Measurements from ENCODE around the gene USP21.

- TF ChIP-seq CTCF (IDR thresholded peaks at IDR 0.05 in 2 of 3, conservative IDR thresholded peaks at IDR 0.05 in 1 of 3; ENCODE audit: insufficient read depth in 2 of 3, low read depth in 1 of 3, low read length in 3 of 3) (no peak), NFE2L1 (tag; IDR thresholded peaks at IDR 0.05; ENCODE audit: borderline replicate concordance, low read depth) (no peak), SRF (CRISPR knock-in tag; IDR thresholded peaks at IDR 0.05) (no peak), SMARCC2 (IDR thresholded peaks at IDR 0.05; ENCODE audit: low read depth) (no peak), SIX5 (IDR thresholded peaks at IDR 0.05; ENCODE audit: borderline replicate concordance in 1 of 2, insufficient read depth in 1 of 2, low read depth in 1 of 2, low read length in 2 of 2) (no peak), ZC3H4 (CRISPR knock-in tag; IDR thresholded peaks at IDR 0.05; ENCODE audit: borderline replicate concordance) (no peak), MAFG (tag; conservative IDR thresholded peaks at IDR 0.05) (no peak)
These were observed 44.7 kb upstream of the USP21 start for GRCh38 chr1:161114556-161114955.
